Measurements from ENCODE around the gene VPS35L.

Gene VPS35L, protein sequence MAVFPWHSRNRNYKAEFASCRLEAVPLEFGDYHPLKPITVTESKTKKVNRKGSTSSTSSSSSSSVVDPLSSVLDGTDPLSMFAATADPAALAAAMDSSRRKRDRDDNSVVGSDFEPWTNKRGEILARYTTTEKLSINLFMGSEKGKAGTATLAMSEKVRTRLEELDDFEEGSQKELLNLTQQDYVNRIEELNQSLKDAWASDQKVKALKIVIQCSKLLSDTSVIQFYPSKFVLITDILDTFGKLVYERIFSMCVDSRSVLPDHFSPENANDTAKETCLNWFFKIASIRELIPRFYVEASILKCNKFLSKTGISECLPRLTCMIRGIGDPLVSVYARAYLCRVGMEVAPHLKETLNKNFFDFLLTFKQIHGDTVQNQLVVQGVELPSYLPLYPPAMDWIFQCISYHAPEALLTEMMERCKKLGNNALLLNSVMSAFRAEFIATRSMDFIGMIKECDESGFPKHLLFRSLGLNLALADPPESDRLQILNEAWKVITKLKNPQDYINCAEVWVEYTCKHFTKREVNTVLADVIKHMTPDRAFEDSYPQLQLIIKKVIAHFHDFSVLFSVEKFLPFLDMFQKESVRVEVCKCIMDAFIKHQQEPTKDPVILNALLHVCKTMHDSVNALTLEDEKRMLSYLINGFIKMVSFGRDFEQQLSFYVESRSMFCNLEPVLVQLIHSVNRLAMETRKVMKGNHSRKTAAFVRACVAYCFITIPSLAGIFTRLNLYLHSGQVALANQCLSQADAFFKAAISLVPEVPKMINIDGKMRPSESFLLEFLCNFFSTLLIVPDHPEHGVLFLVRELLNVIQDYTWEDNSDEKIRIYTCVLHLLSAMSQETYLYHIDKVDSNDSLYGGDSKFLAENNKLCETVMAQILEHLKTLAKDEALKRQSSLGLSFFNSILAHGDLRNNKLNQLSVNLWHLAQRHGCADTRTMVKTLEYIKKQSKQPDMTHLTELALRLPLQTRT

DNA sequence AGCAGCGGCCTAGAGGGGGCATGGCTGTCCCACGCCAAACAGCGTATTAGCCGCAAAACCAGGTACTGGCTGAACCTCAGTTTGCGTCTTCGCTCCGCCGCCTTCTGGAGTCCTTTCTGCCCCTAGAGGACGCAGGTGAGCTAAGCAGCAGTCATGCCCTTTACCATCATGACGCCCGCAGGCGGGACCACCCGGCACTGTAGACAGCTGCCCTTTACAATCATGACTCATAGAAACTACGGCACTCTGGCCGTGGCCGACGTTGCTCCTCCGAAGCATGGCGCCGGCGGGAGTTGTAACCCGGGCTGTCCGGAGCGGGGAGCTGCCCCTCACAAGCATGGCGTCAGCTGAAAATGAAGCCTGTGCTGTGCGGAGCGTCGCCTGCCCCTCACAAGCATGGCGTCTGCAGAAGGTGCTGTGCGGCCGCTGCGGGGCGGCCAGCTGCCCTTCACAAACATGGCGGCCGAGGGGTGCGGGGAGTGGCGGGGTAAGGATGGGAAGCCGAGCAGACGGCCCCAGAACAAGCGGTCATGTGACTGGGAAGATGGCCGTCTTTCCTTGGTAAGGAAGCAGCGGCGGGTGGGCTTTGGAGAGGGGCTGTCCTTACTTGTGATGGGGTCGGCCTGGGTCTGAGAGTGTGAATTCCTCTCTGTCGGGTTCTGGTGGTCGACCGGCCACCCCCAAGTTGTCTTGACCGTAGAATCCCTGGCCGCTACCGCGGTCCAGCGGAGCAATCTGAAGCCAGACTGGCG is at the start of gene VPS35L:
VPS35L (plus strand) TSS at position 518 of the 752 bp plus-strand sequence; CDS start at position 545, 27 bp downstream.
- DNase-seq, result peak; percentile 99

DNA sequence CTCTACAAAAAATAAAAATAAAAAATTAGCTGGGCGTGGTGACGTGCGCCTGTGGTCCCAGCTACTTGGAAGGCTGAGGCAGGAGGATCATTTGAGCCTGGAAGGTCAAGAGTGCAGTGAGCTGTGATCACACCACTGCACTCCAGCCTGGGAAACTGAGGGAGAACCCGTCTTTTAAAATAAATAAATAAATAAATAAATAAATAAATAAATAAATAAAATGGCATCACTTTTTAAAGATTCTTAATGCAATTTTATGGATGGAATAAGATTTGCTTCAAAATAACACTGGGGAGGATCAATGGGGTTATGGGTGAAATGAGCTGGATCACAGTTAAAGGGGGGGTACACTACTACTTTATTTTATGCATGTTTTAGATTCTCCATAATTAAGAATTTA is 48.5 kb upstream of the VPS35L start:
- DNase-seq, result no peak

DNA sequence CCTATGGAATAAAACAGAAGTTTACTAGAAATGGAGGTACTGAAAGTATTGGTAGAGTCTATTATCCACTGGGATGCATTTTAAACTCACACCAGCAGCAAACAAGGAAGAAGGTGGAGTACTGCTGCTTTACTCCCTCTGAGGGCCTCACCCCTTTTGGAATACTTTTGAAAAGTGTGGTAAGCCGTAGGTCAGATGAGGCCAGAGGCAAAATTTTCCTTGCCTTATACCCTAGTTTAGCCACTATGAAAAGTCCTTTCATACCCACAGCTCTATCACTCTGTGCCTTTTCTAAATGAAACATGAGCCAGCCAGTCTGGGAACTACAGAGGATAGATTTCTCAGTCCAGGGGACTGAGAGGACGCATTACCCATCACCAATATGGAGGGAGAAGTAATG is 47.6 kb upstream of the VPS35L start:
- DNase-seq, result no peak

DNA sequence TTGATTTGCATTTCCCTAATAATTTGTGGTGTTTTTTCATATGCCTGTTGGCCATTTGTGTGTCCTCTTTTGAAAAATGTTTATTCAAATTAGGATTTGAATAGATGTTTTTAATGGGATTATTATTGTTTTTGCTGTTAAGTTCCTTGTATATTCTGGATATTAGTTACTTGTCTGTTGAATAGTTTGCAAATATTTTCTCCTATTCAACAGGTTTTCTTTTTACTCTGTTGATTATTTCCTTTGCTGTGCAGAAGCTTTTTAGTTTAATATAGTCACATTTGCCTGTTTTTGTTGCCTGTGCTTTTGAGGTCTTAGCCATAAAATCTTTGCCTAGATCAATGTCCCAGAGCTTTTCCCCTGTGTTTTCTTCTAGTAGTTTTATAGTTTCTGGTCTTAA is 43.2 kb upstream of the VPS35L start:
- DNase-seq, result no peak

- no peak for DNase-seq
Observed at GRCh38 chr16:19513377-19514053, 42.0 kb upstream of the VPS35L start.

GRCh38 chr16:19515757-19516156 is 39.7 kb upstream of the VPS35L start:
- DNase-seq, result no peak

DNA sequence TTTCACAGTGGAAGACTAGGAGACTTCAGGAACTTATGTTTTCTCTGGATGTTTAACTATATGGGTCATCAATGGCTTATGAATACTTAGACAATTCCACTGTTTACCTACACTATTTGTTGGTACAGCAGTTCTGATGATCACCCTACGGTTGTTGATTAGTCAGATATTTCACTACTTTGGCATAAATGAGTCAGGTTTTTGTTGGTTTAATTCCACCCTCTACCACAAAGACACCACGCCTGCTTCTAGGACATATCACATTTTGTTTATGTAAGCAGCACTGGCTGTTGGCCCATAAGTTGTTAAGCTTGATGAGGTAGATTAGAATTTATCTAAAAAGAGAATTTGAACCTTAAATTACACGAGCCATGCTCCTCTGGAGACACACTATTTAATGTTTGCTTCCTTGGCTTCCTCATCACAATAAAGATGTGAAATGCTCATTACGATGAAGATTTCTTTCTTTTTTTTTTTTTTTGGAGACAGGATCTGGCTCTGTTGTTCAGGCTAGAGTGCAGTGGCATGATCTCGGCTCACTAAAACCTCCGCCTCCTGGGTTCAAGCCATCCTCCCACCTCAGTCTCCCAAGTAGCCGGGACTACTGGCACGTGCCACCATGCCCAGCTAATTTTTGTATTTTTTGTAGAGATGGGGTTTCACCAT is 37.9 kb upstream of the VPS35L start:
- no peak for DNase-seq

- DNase-seq, result no peak
Observed at GRCh38 chr16:19518388-19518787, 37.1 kb upstream of the VPS35L start.

DNA sequence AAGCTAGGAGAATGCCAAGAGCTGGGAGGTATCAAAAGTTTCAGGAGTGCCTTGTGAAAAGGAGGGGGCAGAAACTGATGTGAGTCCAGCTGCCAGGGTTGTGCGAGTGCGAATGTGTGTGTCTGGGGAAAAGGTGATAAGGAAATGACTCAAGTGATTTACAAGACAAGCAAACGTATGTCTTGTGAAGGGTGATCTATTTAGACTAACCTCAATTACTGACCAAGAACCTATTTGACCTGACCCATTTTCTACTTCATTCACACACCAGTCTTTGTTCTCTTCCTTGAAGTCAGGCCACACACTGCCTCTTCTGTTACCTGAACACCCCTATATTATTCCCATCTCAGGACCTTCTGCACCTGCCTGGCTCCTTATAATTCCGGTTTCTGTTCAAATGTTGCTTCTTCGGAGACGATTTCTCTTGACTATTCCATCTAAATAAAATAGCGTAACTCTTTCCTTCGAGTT is 34.6 kb upstream of the VPS35L start:
- no peak for DNase-seq

DNA sequence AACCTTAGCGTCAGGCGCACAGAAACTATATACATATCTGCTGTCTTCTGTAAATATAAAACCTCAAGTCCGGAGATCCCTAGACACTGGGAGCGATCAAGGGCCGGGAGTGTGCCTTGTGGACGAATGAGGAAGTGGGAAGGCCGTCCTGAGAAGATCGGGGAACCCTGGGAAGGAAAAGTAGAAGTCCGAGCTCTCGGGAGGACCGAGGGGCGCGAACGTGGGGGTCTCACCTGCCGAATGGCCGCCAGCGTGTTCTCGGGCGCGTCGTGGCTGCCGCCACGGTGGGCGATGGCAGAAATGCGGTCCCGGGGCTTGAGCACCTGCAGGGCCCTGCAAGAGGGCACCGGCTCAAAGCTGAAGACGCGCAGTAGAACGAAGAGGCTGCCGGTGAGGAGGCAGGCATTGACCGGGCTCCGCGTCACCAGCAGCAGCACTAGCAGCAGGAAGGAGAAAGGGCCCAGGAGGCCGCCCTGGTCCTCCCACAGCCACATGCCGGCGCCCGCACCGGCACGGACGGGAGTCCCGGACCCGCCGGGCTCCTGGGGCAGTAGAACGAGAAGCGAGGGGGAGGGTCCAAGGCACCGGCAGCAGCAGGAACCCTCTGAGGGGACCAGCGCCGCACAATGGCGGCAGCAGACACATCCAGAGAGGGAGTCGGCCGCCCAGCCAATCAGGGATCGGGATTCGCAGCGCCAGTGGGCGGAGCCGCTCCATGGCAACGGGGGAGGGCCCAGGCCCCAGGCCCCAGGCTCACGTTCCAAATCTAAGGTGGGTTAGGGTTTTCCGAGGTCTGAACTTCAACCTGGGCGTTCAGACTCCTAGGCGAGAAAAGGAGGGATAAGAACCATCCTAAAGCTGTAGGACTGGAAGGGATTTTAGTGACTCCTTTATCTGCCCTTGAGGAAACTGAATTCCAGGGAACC is 33.8 kb upstream of the VPS35L start, which contains the start of gene GDE1:
GDE1 (minus strand) TSS at position 628 of the 926 bp plus-strand sequence; CDS start at position 494, 134 bp downstream.
- DNase-seq, result peak; percentile 95

GRCh38 chr16:19522397-19522732 is 33.1 kb upstream of the VPS35L start:
- no peak for DNase-seq

GRCh38 chr16:19522760-19523159 is 32.7 kb upstream of the VPS35L start:
- no peak for DNase-seq

GRCh38 chr16:19523184-19523558 is 32.3 kb upstream of the VPS35L start:
- DNase-seq, result no peak

- DNase-seq, result peak; percentile 99
Observed at GRCh38 chr16:19523559-19524355, 31.7 kb upstream of the VPS35L start, which contains the start of gene CCP110. CCP110 (plus strand) TSS chr16:19523942; CDS start chr16:19527882, 3,940 bp downstream.

- DNase-seq, result no peak
Observed at GRCh38 chr16:19524356-19524615, 31.2 kb upstream of the VPS35L start.

DNA sequence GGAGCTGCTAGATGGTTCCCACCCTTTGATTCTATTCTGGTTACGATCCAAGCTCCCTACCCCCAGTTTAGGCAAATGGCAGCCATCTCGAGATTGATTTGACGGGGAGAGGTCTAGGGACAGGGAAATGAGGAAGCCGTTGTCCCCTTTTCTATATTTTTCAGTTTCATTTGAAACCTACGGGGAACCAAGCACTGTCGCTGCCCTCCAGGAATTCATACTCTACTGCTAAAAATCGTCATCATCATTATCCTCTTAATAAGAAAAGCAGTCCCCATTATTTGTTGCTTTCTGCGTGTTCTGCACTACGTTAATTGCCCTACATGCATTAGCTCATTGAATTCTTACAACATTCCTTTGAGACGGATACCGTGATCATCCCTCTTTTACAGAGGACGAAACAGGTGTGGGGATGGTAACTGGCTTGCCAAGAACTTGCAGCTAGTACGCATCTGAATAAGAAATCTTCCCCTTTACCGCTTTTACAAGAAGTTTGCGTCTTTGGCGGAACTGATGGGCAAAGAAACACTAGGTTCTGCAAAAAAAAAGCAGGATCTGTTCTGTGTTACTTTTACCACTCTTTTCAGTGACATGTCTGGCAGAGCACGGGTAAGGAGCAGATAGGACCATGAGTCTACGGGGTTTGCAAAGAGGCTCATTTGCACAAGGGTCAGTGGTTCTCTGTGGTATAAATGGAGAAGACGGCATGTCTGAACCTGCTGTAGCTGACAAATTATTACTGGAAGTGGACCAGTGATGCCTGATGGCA is 30.7 kb upstream of the VPS35L start:
- DNase-seq, result no peak

DNA sequence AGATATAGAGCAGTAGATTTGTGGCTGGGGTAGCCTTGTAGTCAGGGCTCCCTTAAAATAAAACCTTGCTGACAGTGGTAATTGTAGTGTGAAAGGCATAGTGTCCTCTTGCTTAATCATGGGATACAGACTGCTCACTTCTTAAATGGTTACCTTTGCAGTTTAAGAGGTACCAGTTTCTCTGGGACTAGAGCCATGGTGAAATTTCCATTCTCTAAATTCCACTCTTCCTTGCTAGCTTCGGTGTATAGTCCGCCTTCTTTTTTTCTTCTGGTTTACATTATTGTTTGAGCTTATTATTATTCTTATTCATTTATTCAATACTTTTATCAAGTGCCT is 30.1 kb upstream of the VPS35L start:
- no peak for DNase-seq

DNA sequence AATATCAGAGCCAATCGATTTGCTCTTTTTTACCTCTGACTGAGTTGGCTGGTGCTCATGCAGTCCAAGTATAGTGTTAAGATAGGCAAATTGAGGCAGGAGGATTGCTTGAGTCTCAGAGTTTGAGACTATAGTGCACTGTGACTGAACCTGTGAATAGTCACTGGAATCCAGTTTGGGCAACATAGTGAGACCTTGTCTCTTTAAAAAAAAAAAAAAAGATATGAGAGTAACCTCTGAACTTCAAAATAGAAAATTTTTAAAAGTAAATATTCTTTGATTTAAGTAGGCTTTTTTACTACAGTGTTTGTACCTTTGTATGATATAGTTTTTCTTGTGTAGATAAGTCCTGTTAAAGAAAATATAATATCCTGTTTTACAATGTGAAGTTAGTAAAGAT is 28.3 kb upstream of the VPS35L start:
- DNase-seq, result no peak

- no peak for DNase-seq
Observed at GRCh38 chr16:19528666-19529065, 26.8 kb upstream of the VPS35L start.

Measured in NCI-H510A (cell line).